HG02623 (cell line): Measurements from ENCODE around the gene TSPAN18.

Source experiments
- ATAC-seq: cut with Tn5 transposase; IDR thresholded peaks from one replicate; pipeline ENCODE4 v1.9.1; 2021; ENCODE audit warnings: moderate library complexity; ENCODE audit not compliant: unreplicated experiment

Gene TSPAN18

DNA sequence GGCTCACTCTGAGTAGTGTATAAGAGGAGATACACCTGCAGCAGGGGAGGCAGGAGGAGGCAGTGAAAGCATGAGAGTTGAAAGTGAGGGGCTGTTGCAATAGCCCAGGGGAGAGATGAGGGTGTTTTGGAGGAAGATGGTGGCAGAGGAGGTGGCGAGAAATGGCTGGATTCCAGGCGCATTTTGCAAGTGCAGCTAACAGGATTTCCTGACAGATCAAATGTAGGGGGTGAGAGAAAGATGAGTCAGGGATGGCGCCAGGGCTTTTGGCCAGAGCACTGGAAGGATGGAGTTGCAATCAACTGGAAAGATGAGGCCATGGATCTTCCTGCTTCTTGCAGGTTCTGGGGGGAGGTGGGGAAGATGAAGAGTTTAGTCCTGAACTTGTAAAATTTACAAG, 16.8 kb upstream of the TSPAN18 start:
- no peak for ATAC-seq

DNA sequence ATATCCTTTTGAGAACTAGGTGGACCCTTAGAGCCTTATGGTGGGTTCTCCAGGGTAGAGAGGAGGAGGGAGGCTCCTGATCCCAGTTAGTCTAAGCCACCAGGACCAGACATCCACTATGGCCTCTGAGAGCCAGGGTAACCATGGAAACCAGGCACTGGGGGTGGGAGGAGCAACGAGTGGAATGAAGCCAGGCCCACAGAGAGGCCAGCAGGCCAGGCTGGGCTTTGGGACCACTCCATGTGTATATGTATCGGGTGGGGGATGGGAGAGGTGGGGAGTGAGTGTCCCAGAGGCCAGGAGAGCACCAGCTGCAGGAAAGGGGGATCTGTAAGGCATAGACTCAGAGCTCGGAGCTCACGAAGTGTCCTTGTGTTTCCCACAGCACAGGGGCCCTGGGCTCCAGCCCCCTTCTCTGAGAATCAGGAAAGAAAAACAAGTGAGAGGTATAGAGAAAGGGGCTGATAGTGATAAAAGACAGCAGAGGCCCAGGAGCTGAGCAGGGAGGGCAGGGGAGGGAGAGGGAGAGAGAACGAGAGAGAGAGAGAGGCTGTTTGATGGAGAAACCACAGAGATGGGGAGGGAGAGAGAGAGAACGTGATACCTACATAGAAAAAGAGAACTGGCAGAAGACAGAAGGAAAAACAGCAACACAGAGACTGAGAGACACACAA, 15.5 kb upstream of the TSPAN18 start:
- ATAC-seq, result no peak

DNA sequence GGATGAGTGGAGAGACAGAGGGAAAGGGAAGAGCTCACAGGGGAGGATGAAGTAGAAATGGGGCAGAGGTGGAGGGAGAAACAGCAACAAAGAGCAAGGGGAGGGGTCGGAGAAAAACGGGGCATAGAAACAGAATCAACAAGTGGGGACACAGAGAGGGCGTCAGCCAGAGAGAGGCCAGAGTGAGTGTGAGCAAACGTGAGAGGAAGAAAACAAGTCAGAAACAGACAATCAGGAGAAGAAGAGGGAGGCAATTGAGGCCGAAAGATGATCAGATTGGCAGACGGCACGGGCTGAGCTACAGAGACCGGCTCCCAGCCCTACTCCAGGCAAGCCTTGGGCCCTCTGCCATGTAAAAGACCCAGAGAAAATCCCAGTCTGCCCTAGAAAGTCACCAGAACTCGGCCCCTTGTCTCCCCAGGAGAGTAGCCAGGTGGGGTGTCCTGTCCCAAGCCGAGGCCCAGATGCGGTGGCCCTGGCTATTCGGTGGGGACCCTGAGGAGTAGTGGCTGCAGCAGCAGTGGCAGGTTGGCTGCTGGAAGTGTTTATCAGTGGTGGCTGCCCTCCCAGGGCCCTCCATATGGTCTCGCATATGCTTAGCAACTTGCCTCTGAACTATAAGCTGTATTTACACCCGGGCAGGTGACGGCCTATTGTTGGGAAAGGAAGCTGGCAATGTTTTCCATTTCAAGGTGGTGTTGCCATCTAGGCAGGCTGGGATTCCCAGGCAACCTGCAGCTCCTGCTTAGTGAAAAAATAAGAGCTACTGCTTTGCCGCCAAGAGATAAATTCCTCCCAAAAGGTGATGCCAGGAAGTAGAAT, 14.8 kb upstream of the TSPAN18 start:
- ATAC-seq, result no peak

DNA sequence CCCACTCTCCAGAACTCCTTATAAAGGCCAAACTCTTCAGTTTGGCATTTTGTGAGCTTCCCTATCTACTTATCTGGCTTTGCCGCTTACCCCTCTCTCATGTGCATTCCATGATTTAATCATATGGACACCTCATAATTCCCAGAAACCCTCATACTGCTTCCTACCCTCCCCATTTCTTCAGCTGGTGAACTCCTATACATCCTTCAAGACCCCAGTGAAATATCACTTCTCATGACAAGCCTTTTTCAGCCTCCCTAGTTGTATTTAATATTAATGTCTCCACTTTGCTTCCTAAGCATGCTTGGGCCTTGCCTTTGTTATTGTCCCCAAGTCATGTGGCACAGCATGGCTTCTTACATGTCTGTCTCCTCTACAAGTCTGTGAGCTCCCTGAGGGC, 13.7 kb upstream of the TSPAN18 start:
- ATAC-seq, result no peak

DNA sequence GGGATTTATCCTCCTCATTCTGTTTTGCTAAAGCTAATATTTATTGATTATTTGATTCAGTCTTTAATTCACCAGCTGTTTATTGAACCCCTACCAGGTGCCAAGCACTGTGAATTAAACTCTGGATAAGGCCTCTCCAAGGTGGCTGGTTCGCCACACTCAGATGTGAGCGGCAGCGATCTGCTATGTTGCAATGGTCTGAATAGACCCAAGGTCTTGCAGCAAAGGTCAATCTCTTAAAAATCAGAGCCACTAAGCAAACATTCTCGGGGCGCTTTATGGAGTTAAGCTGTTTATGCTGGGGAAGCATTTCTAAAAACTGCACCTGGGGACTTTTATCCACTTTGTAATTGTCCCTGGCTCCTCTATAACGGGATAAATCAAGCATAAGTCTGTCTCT, 10.5 kb upstream of the TSPAN18 start:
- ATAC-seq, result no peak

DNA sequence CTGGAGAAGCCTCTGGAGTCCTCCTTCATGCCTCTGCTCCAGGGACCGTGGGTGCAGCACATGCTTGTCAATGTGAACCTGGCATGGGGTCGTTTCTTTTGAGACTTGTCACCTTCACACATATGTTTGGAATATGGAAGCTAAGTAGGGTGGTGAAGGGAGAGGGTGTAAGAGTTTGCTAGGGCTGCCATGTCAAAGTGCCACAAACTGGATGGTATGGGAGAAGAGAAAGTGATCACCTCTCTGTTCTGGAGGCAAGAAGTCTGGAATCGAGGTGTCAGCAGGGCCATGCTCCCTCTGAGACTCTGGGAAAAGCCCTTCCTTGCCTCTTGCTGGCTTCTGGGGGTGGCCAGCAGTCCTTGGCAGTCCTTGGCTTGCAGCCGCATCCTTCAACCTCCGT, 8.7 kb upstream of the TSPAN18 start:
- ATAC-seq, result no peak

DNA sequence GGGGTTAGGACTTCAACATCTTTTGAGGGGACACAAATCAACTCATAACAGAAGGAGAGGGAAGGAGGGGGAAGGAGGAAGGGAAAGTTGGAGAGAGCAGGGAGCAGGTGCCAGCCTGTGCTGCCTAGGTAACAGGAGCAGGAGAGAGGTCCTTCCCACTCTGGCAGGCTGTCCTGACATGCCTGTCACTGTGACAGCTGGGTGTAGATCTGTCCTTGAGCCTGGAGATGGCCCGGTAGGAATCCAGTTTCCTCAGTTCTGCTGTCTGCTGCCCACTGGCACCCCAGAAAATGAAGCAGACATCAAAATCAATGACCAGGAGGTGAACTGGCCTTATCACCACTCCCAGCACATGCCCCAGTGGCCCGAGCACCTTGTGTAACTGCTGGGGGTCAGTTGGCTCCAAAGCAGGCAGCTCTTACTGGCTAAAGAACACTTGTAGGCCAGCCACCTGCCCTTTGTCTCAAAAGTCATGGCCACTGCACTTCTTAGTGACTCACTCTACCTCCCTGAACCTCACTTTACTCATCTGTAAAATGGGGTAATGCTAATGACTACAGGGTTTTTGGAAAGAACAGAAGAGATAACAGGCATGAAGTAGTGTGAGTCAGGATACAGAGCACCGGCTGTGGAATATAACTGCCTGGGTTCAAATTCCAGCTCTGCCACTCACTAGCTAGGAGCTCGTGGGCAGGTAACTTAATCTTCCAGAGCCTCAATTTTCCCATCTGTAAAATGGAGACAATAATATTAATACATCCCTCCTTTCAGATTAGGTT, 8.0 kb upstream of the TSPAN18 start:
- ATAC-seq, result no peak

DNA sequence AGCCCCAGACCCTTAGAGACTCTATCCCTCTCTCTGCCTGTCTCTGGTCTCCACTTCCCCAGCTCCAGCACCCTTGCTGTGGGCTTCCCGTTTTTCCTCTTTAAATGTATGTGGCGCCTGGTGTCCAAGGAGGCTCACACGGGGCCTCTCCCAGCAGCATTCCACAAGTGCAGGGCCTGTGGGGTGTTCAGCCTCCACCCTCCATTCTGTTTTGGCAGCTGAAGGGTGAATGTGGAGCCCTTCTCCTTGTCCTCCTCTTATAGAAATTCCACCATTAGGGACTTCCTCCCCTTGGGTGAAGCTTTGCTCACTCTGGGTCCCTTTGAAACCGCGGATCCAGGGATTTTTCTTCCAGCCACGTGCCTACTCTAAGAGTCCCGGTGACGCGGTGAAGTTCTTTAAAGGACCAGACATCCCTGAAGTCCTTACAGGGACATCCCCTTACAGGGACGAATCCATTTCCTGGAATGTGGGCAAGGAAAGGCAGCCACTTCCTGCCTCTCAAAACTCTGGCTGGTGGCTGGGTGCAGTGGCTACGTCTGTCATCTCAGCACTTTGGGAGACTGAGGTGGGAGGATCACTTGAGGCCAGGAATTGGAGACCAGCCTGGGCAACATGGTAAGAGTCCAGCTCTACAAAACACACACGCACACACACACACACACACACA, 1.6 kb upstream of the TSPAN18 start:
- ATAC-seq, result no peak

DNA sequence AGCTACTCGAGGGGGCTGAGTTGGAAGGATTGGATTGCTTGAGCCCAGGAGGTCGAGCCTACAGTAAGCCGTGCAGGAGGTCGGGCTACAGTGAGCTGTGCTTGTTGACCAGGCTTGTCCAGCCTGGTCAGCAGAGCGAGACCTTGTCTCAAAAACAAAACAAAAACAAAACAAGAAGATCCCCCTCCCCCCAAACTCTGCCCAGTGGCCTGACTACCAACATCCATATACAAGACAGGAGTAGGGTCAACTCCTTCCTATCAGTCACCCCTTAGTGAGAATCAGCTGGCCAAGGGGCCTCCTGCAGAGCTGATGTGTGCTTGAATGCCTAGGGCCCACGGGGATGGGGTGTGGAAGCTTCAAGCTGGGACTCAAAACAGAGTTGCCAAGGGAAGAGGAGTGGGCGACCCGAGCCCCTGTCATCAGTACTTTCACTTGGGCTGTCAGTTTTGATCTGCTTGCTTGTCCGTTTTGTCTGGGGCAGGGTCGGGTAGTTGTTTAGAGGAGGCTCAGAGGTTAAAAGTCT, 942 bp upstream of the TSPAN18 start:
- ATAC-seq, result no peak

DNA sequence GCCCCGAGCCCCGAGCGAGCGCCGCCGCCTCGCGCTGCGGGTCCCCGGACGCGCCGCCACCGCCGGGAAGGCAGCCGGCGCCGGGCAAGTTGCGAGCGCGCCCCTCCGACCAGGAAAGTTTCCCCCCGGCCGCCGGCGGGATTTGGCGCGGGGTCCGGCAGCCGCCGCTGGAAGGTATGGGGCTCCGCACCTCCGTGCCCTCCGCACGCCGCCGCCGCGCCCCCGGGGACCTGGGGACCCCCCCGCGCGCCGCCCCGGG, 281 bp downstream of the TSPAN18 start:
- ATAC-seq, result no peak

DNA sequence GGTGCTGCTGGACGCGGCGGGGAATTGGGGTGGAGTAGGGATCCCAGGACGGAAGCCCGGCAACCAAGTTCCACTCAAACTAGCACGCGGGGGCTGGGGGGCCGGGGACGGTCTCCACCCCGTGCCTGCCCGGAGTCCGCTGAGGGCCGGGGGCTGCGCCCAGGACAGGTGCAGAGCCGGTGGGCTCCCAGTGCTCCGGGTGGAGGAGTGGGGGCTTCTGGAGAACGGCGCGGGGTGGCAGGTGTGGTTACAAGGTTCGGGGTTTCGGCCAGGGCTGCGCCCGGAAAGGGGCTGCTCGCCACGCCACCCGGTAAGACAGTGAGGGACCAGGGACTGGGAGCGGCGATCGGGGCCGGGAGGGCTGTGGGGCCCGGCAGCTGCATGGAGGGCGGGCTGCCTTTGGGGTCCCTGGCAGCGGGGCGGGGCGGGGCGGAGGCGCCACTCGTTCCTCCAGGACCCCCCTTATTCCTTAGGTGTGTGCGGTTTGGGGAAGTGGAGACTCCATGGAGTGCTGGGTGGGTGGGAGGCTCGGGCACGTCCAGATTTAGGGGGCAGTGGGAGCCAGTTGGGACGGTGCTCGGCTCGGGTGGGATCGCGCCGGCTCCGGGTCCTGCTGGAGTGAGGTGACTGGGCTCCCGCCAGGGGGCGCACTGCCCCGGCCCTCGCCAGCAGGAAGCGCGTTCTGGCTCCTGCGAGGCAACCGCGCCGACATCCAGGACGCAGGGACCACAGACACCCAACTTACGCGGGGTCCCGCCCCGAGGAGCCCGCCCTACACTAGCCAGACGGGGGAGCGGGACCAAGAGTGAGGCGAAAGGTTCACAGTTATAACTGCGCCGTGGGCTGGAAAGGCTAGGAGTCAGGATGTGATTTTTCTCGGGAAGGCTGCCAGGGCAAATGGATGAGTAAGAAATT, 868 bp downstream of the TSPAN18 start:
- peak; percentile 54 for ATAC-seq

DNA sequence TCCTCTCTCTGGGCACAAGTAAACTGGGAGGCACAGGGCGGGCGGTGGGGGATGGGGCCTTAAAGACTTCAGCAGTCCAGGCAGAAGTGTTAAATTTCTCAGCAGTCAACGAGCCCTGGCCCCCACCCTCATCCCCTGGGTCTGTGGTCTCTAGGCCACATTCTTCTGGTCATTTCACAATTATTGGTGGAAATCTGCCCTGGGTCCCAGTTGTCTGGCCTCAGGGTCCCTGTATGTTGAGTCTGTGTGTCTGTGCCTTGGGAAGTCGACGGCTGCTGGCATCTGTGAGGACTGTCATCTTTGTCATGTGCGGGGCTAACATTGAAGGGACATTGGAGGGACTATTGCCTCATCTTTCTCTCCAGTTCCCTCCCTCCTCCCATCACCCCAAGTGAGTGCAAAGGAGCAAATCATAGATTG, 1.7 kb downstream of the TSPAN18 start:
- no peak for ATAC-seq

DNA sequence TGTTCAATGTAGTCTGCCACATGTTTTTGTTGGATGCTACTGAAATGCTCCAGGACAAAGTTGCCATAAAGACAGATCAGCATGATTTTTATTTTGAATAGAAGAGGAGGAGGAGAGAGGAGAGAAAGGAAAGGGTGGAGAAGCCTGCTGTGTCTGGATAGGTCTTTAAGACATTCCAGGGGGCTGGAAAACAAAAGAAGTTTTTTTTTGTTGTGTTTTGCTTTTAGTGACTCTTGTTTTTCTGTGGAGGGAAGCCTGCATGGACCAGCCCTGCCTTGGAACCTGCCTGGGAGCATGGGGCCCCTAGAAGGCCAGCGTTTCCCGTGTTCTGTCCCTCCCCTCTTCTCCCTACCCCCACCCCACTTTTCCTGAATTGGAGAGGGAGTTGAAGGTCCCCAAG, 2.3 kb downstream of the TSPAN18 start:
- no peak for ATAC-seq

DNA sequence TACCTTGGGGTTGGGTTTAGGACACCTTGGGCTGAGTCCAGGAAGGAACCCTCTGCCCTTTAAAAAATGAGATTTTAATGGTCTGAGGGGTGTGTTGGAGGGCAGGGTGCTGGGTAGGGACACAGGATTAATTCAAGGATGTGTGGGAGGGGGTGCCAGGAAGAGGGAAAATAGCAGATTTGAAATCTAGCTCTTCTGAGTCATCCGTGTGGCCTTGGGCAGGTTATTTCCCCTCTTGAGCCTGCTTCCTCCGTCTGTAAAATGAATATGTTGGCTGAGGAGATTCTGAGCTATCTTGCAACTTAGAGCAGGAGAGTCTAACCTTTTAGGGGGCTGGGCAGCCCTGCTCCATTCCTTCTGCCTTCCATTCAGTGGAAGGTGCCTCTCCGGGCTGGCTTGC, 3.0 kb downstream of the TSPAN18 start:
- ATAC-seq, result no peak

DNA sequence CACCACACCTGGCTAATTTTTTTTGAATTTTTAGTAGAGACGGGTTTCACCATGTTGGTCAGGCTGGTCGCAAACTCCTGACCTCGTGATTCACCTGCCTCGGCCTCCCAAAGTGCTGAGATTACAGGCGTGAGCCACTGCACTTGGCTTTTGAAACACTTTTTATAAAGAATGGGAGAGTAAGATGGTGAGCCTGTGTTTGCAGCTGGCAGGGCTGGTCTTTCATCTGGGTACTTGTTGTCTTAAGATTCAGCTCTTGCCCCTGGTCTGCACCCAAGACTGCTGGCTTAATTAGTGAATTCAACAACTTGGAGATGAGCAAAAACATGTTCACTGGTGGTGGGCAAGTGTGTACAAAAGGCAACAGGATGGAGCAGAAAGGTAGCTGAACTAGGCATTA, 4.0 kb downstream of the TSPAN18 start:
- ATAC-seq, result no peak

DNA sequence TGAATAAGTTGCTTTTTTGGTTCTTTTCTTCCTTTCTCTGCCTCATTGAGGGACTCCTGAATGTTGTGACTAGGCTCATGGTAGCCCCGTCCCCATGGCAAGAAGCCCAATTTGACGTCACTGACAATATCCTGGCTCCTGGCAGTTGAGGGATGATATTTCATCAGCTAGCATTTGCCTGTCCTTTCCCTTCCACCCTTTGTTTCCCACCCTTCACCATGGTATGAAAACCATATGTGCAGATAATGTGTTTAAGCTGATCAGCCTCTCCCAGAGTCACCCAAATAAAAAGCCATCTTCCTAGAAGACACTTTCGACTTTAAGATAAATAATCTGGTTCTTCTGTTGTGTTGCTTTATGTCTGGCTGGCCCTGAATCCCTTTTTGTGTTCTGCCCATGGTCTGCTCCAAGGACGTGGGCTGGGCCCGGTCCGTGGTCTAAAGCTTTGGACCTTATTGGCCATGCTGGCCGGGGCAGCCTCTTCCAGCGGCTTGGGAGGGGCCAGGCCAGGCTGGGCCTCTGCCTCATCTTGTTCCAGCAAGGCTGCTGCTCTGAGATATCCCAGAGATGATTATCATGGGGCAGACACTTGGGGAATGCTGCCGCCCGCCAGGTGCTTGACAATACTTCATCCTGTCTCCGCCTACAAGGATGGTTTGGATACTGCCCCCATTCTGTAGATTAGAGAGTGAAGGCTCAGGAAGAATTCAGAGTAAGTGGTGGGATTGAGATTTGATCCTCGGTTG, 5.1 kb downstream of the TSPAN18 start:
- ATAC-seq, result no peak

DNA sequence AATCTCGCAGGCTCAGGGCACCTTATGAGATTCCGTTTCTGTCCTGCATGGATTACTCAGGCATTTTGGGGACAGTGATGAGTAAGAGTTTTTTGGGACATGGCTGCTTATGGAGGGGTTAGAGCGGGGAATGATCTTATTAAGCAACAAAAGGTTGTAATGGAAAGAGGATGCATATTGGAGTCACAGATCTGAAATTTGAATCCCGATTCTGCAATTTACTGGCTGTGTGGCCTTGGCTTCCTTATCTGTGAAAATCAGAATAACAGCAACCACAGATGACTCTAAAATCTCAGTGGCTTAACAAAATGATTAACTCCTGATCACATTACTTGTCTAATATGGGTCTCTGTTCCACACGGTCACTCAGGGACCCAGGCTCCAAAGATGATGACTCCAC, 5.8 kb downstream of the TSPAN18 start:
- no peak for ATAC-seq

DNA sequence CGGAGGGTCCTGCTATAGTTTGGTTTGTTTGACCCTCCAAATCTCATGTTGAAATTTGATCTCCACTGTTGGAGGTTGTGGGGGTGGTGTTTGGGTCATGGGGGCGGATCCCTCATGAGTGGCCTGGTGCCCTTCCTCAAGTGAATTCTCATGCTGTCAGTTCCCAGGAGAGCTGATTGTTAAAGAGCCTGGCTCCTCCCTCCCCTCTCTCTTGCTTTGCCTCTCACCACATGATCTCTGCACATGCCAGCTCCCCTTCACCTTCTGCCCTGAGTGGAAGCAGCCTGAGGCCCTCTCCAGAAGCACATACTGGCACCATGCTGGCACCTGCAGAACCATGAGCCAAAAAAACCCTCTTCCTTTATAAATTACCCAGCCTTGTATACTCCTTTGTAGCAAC, 7.1 kb downstream of the TSPAN18 start:
- no peak for ATAC-seq

DNA sequence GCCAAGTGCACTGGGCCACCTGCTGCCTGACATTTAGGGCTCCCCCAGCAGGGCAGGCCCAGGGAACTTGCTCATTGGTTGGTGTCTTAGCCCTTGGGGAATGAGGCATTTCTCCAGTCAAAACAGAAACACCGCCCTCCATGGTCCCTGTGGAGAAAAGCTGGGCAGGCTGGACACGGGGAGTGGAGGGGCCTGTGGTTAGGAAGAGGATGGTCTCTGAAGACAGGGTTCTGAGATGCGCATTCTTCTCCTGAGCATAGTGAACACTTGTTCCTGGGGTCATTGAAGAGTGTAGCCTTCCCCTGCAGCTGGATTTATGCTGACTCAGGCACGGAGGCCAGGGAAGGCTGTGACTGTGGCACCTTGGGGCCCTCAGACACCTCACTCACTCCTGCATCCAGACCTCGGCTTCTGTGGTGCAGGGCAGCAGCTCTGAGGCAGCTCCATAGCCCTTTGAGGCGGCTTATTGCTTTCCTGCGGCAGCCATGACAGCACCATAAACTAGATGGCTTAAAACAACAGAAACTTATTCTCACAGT, 8.2 kb downstream of the TSPAN18 start:
- no peak for ATAC-seq
